Raji (cell line): ENCODE measurements around the gene PLCG1.

ENCODE experiments used
- POLR2A ChIP-seq: IDR thresholded peaks from 2 replicates; pipeline ENCODE4 v1.6.1; 2011; ENCODE audit warnings: low read depth, low read length, control low read depth; ENCODE audit not compliant: insufficient read depth

PLCG1 gene

DNA sequence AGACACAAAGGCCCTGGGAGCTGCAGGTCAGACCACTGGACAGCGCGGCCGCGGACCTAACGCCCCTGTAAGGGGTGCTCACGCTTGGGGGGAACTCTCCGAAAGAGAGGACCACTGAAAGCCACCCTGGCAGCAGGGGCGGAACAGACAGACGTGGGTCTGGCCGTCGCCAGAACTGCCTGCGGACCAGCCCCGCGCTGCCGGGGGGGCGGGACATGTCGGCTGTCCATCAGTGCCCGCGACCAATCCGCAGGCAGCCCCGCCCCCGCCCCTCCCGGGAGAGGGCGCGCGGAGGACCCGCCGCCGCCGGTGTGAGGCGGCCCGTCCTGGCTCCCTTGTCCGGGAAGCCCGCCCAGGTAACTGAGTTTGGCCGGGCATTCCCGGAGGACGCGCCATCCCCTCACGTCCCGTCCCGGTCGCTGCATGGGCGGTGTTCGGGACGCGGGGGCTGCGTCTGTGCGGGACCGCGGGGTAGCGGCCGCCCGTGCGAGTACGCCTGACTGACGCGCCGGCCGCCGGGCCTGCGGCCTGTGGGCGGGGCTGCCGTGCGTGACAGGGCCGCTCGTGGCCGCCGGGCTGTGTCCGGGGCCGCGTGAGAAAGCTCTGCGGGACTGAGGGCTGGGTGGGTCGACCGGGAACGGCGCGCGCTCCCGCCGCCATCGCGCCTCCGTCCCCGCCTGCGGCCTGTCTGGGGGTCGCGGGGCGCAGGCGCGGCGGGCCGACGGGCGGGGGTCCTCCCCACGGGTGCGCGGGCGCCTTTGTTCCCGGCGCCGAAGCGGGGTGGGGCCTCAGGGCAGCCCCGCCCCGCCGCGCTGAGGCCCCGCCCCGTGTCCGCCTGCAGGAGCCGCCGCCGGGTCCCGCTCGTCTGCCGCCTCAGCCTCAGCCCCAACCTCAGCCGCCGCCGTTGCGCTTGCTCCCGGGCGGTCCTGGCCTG is at the start of gene PLCG1:
Gene PLCG1, plus strand, starts transcription at position 864 of the 934 bp plus-strand sequence. CDS start 99 bp downstream, outside the sequence.
- peak; percentile 69 for TF ChIP-seq POLR2A

DNA sequence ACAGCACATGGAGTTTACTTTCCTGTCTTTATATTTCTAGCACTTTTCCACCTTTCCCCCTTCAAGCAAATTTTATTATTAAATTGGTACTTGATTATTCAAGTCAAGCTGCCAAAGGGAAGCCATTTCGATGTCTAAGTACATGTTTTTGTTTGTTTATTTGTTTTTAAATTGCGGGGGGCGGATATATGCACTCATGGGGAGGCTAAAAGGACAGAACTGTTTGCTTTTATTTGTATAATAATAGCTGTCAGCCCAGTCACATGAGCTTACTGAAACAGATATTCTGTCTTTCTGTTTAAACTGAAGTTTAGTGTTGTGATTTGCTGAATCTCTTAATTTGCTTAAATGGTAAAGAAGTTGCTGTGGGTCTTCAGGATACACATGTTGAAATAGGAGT is 49.6 kb upstream of the PLCG1 start:
- no peak for TF ChIP-seq POLR2A

DNA sequence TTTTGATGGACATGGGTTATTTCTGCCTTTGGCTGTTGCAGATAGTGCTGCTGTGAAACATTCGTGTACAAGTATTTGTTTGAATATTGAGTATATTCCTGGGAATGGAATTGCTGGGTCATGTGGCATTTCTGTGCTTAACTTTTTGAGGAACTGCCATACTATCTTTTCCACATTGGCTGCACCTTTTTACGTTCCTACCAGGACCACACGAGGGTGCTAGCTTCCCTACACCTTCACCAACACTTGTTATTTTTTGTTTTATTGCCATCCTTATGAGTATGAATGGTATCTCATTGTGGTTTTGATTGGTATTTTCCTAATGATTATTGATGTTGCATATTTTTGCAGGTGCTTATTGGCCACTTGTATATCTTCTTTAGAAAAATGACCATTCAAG is 47.8 kb upstream of the PLCG1 start:
- no peak for TF ChIP-seq POLR2A

DNA sequence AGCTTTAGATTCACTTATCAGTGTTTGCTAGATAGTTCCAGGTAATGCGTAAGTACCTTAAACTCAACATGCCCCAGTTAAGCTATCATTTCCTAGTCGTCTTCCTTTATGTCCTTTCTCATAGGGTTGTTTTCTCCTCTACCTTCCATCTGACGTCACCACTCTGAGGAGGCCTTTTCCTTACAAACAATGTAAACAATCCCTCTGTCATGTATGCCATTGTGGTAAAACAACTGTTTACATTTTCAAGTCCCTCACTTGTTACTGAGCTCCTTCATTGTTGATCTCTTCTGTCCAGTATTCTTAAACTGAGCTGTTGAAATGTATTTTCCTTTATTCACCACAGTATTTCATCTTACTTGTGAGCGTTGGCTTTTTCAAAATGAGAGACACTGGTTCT is 45.4 kb upstream of the PLCG1 start:
- TF ChIP-seq POLR2A, result no peak

DNA sequence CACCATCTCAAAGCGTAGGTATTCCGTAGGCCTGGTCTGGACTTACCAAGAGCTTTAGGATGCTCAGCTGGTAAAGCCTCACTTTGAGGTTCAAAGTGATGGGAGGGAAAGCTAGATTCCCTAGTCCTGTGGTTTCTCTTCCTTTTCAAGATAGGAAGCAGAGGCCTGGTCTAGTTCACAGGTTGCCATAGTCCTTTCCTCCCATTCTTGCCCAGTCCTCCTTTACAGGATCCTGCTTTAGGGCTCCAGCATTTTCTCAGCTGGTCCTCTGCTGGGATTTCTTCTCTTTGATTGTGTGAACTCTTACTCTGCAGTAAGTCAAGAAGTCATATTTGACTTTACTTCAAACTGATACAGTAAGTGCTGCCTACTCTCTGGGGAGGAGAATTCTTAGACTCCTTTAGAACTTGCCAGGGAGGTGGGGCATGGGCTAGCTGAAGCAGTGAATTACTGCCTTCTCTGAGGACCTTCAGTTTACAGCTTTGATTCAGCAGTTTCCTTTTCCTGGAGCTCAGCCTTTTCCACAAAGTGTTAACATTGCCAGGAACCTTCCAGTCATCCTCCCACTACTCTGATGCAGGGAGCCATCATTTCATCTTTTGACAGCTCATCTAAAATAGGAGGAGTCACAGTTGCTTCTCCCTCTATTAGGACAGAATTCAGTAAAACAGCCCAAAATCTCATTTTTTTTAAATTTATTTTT is 42.8 kb upstream of the PLCG1 start:
- TF ChIP-seq POLR2A, result no peak

DNA sequence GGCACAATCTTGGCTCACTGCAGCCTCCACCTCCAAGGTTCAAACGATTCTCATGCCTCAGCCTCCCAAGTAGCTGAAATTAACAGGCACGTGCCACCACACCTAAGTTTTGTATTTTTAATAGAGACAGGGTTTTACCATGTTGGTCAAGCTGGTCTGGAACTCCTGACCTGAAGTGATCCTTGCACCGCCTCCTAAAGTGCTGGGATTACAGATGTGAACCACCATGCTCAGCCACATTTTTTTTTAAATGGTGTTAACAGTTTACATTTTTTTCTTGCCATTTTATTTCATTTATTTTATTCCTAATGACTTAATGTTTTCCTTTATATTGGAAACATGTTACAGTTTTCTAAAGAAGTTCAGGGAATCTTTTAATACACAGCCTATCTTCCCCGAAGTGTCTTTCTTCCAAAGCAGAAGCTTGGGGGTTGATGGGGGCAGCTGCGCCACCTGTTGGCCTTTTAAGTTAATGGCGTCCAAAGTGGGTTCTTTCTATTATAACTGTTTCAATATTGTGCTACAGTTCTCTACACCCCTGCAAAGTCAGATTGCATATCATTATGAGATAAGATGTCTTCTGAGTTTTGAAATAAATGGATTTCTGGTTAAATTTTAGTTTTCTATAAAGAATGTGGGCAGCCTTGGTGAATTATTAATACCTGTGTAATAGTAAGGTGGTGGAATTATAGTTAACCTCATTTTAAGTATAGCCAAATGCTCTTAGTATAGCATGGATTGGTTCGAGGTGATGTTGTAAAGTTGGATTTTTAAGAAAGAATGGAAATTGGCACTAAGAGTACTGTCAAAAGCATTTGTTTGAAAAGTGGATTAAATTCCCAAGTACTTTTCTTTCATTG is 42.0 kb upstream of the PLCG1 start:
- no peak for TF ChIP-seq POLR2A

DNA sequence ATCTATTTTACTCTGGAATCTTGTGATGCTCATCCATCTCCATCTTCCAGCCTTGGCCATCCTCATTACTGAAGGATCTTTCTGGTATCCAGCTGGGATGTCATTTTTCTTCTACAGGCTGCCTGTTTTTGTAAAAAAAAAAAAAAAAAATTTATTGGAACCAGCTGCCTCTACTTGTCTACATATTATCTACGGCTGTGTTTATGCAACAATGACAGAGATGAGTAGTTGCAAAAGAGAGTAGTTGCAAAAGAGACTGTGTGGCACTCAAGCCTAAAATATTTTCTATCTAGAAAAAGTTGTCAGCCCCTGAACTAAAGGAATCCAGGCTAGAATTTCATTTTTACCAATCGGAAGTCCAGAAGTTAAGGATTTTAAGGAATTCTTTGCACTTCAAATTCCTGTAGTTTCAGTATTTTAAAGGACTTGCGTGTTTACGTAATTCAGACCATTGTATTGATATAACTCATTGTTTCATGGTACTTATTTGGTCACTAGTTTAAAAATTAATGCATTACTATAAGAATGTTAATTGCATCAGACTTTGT is 38.6 kb upstream of the PLCG1 start:
- TF ChIP-seq POLR2A, result no peak

DNA sequence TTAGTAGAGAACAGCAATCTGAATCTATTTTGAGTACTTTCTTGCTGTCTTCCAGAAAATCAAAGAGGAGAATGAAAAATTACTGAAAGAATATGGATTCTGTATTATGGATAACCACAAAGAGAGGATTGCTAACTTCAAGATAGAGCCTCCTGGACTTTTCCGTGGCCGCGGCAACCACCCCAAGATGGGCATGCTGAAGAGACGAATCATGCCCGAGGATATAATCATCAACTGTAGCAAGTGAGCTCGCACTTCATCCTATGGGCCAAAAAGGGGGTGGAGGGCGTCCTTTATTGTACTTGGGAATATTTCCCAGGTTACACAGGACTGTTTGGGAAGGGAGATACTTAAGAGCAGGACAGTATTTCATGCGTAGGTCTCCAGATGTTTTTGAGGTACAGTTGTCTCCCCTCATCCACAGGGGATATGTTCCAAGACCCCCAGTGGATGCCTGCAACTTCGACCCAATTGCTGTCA is 37.3 kb upstream of the PLCG1 start:
- TF ChIP-seq POLR2A, result no peak

DNA sequence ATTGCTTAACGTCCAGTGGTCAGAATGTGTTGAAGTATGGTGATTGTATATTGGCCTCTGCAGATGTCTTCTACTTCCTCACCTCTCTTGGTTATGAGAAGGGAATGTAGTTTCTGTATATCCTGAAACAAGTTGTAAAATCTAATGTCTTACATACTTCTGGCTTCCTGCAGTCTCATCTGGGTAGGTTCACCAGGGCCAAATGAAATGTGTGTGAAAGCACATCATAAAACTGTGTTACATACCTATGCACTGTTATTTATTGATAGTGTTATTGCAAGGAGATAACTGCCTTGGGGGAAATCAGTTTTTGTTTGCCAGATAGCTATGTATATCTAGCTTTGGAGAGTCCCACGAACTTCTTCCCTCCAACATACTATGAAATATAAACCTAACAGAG is 35.7 kb upstream of the PLCG1 start:
- TF ChIP-seq POLR2A, result no peak

DNA sequence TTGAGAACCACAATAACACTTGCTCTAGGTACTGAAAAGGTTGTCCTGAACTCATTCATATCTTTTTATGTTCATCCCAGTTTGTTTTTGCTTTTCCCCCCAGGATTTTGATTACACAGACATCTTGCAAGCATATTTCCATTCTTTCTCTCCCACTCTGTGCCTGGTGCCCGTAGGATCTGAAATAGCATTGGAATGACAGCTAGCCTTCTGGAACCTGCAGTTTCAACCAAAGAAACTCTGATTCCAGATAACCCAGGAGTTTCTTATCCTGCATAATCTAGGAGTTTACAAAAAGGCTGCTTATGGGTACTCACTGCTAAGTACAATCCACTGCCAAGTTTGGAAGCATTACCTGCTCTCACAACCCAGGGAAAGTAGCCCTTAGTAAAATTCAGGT is 28.8 kb upstream of the PLCG1 start:
- no peak for TF ChIP-seq POLR2A

DNA sequence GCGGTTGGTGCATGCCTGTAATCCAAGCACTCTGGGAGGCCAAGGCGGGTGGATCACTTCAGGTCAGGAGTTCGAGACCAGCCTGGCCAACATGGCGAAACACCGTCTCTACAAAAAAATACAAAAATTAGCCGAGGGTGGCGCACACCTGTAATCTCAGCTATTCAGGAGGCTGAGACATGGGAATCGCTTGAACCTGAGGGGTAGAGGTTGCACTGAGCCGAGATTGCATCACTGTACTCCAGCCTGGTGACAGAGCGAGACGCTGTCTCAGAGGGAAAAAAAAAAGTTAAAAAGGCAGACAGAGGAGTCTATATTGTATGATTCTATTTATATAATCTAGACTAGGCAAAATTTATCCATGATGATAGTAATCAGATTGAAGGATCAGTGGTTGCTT is 27.3 kb upstream of the PLCG1 start:
- TF ChIP-seq POLR2A, result no peak

DNA sequence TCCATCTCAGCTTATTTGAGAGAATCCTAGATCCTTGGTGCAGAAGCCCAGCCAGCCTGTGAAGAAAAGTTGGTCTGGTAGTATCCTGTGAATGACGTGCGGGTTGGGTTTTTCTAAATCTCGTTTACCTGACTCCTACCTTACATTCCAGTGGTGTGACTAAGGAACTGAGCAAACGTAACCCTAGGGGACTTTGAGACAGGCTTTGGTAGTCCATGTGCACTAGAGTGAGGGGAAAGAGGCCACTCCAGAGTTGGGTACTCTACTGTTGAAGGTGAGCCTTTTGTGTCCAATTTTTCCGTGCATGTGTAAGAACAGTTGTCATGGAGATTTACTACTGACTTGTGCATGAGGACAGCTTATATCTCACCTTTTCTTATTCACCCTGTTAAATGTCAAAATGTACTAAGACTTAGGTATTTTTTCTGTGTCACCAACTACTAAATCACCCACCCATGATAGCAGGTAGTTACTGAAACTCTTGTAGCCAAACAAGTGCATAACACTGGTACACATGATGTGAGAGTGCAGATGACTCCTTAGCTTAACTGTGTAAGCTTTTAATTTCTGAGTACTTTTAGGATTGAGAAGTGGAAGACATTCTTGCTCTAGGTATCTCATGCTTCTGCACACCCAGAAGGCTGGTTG is 26.3 kb upstream of the PLCG1 start:
- no peak for TF ChIP-seq POLR2A

DNA sequence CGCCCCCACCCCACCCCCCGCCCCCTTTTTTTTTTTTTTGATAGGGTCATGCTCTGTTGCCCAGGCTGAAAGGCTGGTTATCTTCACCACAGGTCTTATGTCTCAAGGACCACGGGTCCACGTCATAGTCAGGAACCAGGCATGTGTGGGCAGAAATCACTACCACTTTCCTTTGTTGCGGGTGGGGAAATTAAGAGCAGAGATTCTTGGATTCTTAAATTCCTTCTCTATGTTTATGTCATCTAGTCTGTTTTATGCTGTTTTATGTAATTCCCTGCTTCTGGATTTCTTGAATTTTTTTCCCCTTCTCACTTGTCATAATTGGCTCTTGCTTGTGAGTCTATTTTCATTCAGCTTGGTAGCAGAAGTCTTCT is 25.8 kb upstream of the PLCG1 start:
- no peak for TF ChIP-seq POLR2A

DNA sequence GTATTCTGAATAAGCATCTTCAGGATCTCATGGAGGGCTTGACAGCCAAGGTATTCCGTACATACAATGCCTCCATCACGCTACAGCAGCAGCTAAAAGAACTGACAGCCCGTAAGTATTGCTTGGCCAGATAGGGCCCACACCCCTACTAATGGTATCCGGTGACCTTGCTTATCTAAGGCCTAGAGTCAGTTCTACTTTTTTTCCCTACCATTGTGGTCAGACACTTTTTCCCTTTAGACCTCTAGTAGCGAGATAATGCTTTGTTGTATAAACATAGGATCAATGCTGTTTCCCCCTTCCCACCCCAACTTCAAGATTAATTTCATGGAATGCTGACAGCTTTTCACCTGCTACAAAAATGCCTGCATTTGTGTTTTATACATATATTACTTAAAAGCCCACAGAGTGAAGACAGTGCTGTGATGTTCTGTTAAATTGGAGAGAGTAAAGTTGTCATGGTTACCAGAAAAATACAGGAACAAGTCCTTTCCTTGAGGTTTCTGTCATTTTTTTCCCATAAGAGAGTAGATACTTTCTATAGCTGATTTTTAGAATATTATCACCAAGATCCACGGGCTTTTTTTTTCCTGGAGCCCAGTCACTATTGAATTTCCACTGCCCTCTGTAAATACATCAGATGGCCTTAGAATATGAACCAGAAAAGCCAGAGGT is 20.9 kb upstream of the PLCG1 start:
- TF ChIP-seq POLR2A, result no peak
